Stomach (tissue), 4 donors: ENCODE data around the gene SERTM1.

ENCODE experiments used
- POLR2A ChIP-seq, 4 donors: fragments of 450-650 bp; IDR thresholded peaks; one replicate each; pipeline ENCODE4 v1.6.1; 2016; ENCODE audit warnings: antibody characterized with exemption in 4 of 4, control low read depth in 2 of 4, mild to moderate bottlenecking in 1 of 4, moderate library complexity in 1 of 4
- TF ChIP-seq, protein P1 (sequence below), 7 experiments: fragments of 450-650 bp in 4 of 7; fragments of 200-600 bp in 3 of 7; sonication (generic) in 3 of 7; IDR thresholded peaks; one replicate each; pipeline ENCODE4 v1.5.1; 2016 to 2019; ENCODE audit warnings: antibody characterized with exemption in 7 of 7, control low read depth in 2 of 7, mild to moderate bottlenecking in 1 of 7

- TF ChIP-seq, protein P1, sequence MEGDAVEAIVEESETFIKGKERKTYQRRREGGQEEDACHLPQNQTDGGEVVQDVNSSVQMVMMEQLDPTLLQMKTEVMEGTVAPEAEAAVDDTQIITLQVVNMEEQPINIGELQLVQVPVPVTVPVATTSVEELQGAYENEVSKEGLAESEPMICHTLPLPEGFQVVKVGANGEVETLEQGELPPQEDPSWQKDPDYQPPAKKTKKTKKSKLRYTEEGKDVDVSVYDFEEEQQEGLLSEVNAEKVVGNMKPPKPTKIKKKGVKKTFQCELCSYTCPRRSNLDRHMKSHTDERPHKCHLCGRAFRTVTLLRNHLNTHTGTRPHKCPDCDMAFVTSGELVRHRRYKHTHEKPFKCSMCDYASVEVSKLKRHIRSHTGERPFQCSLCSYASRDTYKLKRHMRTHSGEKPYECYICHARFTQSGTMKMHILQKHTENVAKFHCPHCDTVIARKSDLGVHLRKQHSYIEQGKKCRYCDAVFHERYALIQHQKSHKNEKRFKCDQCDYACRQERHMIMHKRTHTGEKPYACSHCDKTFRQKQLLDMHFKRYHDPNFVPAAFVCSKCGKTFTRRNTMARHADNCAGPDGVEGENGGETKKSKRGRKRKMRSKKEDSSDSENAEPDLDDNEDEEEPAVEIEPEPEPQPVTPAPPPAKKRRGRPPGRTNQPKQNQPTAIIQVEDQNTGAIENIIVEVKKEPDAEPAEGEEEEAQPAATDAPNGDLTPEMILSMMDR (IDR thresholded peaks at IDR 0.05), result no peak
- TF ChIP-seq POLR2A (IDR thresholded peaks at IDR 0.05), result no peak
Measured at GRCh38 chr13:36629057-36629385, 44.8 kb upstream of the SERTM1 start.
